GM23248 (cell line): ENCODE results near the gene RTN4RL1. TPM values are rescaled to one million over a fixed set of nuclear protein-coding genes. Genes with fewer than 3 reads are reported as not detected.
A peak's percentile ranks its signal among the peaks of the same experiment; 100 is the strongest.

ENCODE experiments used
- DNase-seq: peaks from one replicate; pipeline ENCODE4 v3.0.0-alpha.2; 2015
- H2AFZ ChIP-seq: fragments of 200-600 bp; sonication (generic); 2 replicates; pipeline ENCODE4 v1.6.1; 2016; ENCODE audit warnings: antibody characterized with exemption
- H3F3A ChIP-seq: fragments of 200-600 bp; sonication (generic); 2 replicates; pipeline ENCODE4 v1.6.1; 2016; ENCODE audit warnings: mild to moderate bottlenecking, antibody characterized with exemption, mixed run types; ENCODE audit not compliant: insufficient read depth
- H3K27ac ChIP-seq: fragments of 200-600 bp; sonication (generic); 2 replicates; pipeline ENCODE4 v1.5.1; 2016; ENCODE audit warnings: mild to moderate bottlenecking
- H3K27me3 ChIP-seq: fragments of 200-600 bp; sonication (generic); replicated peaks from 2 replicates; pipeline ENCODE4 v1.6.1; 2016; ENCODE audit warnings: mild to moderate bottlenecking; ENCODE audit not compliant: insufficient read depth
- H3K36me3 ChIP-seq: fragments of 200-600 bp; sonication (generic); 2 replicates; pipeline ENCODE4 v1.6.1; 2016; ENCODE audit warnings: low read depth, mild to moderate bottlenecking
- H3K4me1 ChIP-seq: fragments of 200-600 bp; sonication (generic); 2 replicates; pipeline ENCODE4 v1.6.1; 2016; ENCODE audit warnings: mild to moderate bottlenecking; ENCODE audit not compliant: insufficient read depth
- H3K4me2 ChIP-seq: fragments of 200-600 bp; sonication (generic); one replicate; pipeline ENCODE4 v1.6.1; 2016; ENCODE audit warnings: mild to moderate bottlenecking; ENCODE audit not compliant: unreplicated experiment
- H3K4me3 ChIP-seq: fragments of 200-600 bp; sonication (generic); 2 replicates; pipeline ENCODE4 v1.5.1; 2016; ENCODE audit warnings: mild to moderate bottlenecking
- H3K79me2 ChIP-seq: fragments of 200-600 bp; sonication (generic); 2 replicates; pipeline ENCODE4 v1.6.1; 2016; ENCODE audit warnings: mild to moderate bottlenecking; ENCODE audit not compliant: insufficient read depth
- H3K9ac ChIP-seq: fragments of 200-600 bp; sonication (generic); 2 replicates; pipeline ENCODE4 v1.6.1; 2016; ENCODE audit warnings: mild to moderate bottlenecking
- H3K9me2 ChIP-seq: fragments of 200-600 bp; sonication (generic); 2 replicates; pipeline ENCODE4 v1.6.1; 2016; ENCODE audit warnings: mixed run types, mild to moderate bottlenecking, moderate library complexity; ENCODE audit not compliant: insufficient read depth
- H3K9me3 ChIP-seq: fragments of 200-600 bp; sonication (generic); one replicate; pipeline ENCODE4 v1.6.1; 2017; ENCODE audit warnings: low read depth
- H4K20me1 ChIP-seq: fragments of 200-600 bp; sonication (generic); 2 replicates; pipeline ENCODE4 v1.6.0; 2016; ENCODE audit not compliant: insufficient read depth
- EZH2 ChIP-seq: fragments of 200-600 bp; sonication (generic); IDR thresholded peaks from 2 replicates; pipeline ENCODE4 v1.6.1; 2018; ENCODE audit warnings: antibody characterized with exemption, mild to moderate bottlenecking; ENCODE audit not compliant: insufficient read depth, poor library complexity, severe bottlenecking
- EZH2phosphoT487 ChIP-seq: fragments of 200-600 bp; sonication (generic); IDR thresholded peaks from 2 replicates; pipeline ENCODE4 v1.6.1; 2018; ENCODE audit warnings: antibody characterized with exemption, moderate library complexity, mild to moderate bottlenecking, low read depth; ENCODE audit not compliant: insufficient read depth
- WGBS, 2 experiments: methylation state at CpG; one replicate each; pipeline ENCODE4 v1.1.6; 2015 to 2017; ENCODE audit warnings: low lambda C conversion rate in 2 of 2, low coverage in 1 of 2; ENCODE audit errors: missing lambda C conversion rate in 2 of 2; 5-methylcytosine and 5-hydroxymethylcytosine counted together
- in situ Hi-C: fragments of 300-500 bp; cut with MboI; formaldehyde crosslinking; loops from 2 replicates; pipeline ENCODE4 v1.15.0; 2020
- polyA plus RNA-seq: library from polyadenylated mRNA; unstranded; fragments of >200 nt; fragmentation: Nextera tagmentation; extraction: Ambion mirVana; gene quantifications from 2 replicates; pipeline ENCODE4 v1.2.1, GENCODE V29; 2016
- total RNA-seq: library from RNA; depleted of rRNA; stranded (reverse); fragments of >200 nt; shearing (Covaris generic); gene quantifications from 2 replicates; pipeline ENCODE4 v1.2.3, GENCODE V29; 2014

RTN4RL1 gene
- total and polyA plus RNA-seq, 2 experiments from 2014 or later, result 0.22 TPM; not detected in 1

DNA sequence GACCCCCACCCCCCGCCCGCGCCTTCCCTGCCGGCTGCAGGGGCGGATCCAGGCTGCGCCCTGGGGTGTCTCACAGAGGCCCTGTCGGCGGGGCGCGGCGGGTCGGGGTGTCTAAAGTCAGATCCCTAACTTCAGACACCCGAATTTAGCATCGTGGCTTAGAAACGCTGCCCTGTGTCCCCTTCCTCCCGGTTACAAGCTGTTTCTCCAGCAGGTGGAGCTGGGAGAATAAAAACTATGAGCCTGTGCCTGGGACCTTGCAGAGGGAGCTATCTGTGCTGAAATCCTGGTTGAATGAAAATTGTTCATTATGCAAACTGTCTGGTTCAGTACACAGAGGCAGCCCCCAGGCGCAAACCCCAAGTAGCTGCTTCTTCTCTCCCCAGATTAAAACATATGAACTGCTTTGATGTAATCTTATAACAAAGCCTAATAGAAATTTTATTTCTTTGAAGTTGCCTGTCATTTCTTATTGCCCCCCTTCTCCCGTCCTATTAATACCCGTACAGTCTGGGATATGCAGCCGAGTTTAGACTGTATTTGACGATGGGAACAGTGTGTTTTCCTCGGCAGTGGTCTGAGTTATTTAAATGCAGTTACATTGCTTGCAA, 116.3 kb downstream of the RTN4RL1 start:
- in situ Hi-C loops, result loop anchor here (5.0 to 10.0 kb wide), 2 partner anchors 118 to 366 kb away; partner anchors contain the start of gene RTN4RL1
- Histone ChIP-seq H3F3A (no peaks in the 10 kb centered on the region), H3K9me3 (no peaks in the 10 kb centered on the region), H3K4me3 (peak overlapping the region; percentile 62), H3K4me1 (0 out of 2 replicates have a peak, but pooled peaks cover 9% of the 10 kb centered on the region), H3K36me3 (no peaks in the 10 kb centered on the region), H3K9me2 (no peaks in the 10 kb centered on the region), H3K27ac (no peak overlapping the region), H3K4me2 (peak overlapping the region; percentile 82), H3K27me3 (peaks cover 46% of the 10 kb centered on the region), H3K79me2 (no peaks in the 10 kb centered on the region), H4K20me1 (no peaks in the 10 kb centered on the region), H2AFZ (peak overlapping the region; percentile 69), H3K9ac (no peak overlapping the region)
- TF ChIP-seq EZH2phosphoT487 (no peak), EZH2 (no peak)
- WGBS, 2 experiments, result 7 to 8% methylated on average over 18 to 21 of the region's 22 CpGs
- peak; percentile 85 for DNase-seq

DNA sequence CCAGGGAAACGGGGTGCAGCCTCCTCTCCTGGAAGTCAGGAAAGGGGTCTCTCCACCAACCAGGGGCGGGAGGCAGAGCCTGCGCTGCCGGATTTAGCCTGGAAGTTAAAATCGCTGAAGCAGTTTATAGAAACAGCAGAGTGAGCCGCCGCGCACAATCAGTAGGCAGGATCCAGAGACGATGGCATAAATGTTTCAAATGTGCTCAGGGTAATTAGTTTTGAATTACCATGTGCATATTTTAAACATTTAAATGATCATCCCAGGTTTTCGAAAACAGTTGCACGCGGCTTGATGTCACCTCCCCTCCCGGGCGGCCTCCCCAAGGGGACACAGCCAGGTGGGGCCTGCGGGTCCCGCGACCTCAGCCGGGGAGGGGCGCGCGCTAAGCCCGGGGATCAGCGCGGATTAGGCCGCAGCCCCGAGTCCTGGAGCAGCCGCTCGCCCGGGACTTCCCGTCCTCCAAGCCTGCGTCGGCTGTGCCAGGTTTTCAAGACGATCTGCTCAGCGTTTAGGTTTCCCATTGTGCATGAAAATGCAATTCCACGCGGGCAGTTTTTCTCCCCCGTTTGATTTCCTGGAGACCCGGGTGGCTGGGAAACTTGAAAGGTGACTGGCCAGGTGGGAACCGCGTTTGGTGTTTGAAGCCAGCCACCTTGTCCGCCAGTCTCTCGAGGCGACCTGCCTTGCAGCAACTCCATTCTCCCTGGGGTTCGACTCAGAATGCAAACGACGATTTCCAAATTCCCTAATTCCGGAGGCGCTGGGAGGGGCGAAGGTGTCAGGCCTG, 117.0 kb downstream of the RTN4RL1 start:
- no peaks in the 10 kb centered on the region for H3K36me3 ChIP-seq
- no peaks in the 10 kb centered on the region for H3F3A ChIP-seq
- H3K9me3 ChIP-seq, result no peaks in the 10 kb centered on the region
- H3K27me3 ChIP-seq, result peaks cover 39% of the 10 kb centered on the region
- DNase-seq, result peak; percentile 75
- H3K4me3 ChIP-seq, result peak overlapping the region; percentile 62
- no peak overlapping the region for H3K27ac ChIP-seq
- no peaks in the 10 kb centered on the region for H4K20me1 ChIP-seq
- in situ Hi-C loops, result loop anchor here (5.0 to 10.0 kb wide), 2 partner anchors 119 to 367 kb away; partner anchors contain the start of gene RTN4RL1
- peak overlapping the region; percentile 82 for H3K4me2 ChIP-seq
- no peaks in the 10 kb centered on the region for H3K79me2 ChIP-seq
- no peak overlapping the region for H3K9ac ChIP-seq
- WGBS, 2 experiments, result 7% methylated on average over 46 to 49 of the region's 49 CpGs
- H2AFZ ChIP-seq, result peak overlapping the region; percentile 69
- H3K9me2 ChIP-seq, result no peaks in the 10 kb centered on the region
- H3K4me1 ChIP-seq, result 0 out of 2 replicates have a peak, but pooled peaks cover 9% of the 10 kb centered on the region
- no peak for TF ChIP-seq EZH2phosphoT487
- TF ChIP-seq EZH2, result no peak

DNA sequence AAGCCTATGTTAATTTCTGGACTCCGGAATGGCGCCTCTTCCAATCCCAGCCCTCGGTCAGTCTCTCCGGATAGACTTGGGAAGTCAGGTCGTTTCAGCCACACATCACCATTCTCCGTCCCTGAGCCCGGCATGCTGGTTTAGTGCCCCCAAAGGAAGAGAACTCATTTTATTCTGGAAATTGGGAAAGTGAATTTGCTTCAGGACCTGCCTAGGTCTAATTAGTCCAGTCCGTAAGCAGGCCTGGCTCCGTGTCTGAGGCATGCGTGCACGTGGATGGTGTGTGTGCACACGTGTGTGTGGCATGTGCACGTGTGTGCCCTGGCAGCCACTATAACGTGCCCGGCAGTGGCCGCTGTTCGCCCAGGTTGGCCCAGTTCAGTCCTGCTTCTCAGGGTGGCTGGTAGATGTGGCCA, 117.9 kb downstream of the RTN4RL1 start:
- no peaks in the 10 kb centered on the region for H3K9me3 ChIP-seq
- H3K27ac ChIP-seq, result no peak overlapping the region
- TF ChIP-seq EZH2phosphoT487 (no peak), EZH2 (no peak)
- 0 out of 2 replicates have a peak, but pooled peaks cover 9% of the 10 kb centered on the region for H3K4me1 ChIP-seq
- H3F3A ChIP-seq, result no peaks in the 10 kb centered on the region
- H3K27me3 ChIP-seq, result peaks cover 33% of the 10 kb centered on the region
- no peak for DNase-seq
- H4K20me1 ChIP-seq, result no peaks in the 10 kb centered on the region
- H3K36me3 ChIP-seq, result no peaks in the 10 kb centered on the region
- H2AFZ ChIP-seq, result no peak overlapping the region
- no peaks in the 10 kb centered on the region for H3K79me2 ChIP-seq
- in situ Hi-C loops, result loop anchor here (5.0 to 10.0 kb wide), 2 partner anchors 120 to 368 kb away; partner anchors contain the start of gene RTN4RL1
- WGBS, 2 experiments, result 48 to 61% methylated on average over 16 to 17 of the region's 17 CpGs
- H3K4me2 ChIP-seq, result no peak overlapping the region
- H3K9ac ChIP-seq, result no peak overlapping the region
- H3K9me2 ChIP-seq, result no peaks in the 10 kb centered on the region
- H3K4me3 ChIP-seq, result no peak overlapping the region

DNA sequence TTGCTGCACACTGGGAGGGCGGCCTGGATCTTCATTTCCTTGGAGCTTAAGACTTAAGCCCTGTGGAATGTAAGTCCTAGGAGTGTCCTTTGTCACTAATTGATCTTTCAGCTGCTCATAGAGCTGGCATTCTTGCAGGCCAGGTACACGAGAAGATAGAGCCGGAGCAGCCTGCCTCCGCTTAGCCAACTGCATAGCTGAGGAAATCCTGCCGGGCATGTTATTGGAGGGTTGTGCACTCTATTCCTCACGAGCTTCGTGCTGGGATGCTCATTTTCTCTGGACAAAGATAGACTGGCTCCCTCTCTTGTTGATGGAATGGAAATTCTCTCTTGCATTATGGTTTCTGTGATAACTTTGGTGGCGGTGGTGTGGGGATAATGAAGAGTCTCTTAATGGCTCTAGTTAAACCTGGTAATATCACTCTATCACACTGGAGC, 118.5 kb downstream of the RTN4RL1 start:
- Histone ChIP-seq H3K79me2 (no peaks in the 10 kb centered on the region), H3K4me3 (no peak overlapping the region), H3F3A (no peaks in the 10 kb centered on the region), H3K9ac (no peak overlapping the region), H3K27ac (no peak overlapping the region), H2AFZ (no peak overlapping the region), H3K36me3 (no peaks in the 10 kb centered on the region), H3K4me2 (no peak overlapping the region), H3K9me2 (no peaks in the 10 kb centered on the region), H3K27me3 (peaks cover 27% of the 10 kb centered on the region), H4K20me1 (no peaks in the 10 kb centered on the region), H3K9me3 (no peaks in the 10 kb centered on the region), H3K4me1 (0 out of 2 replicates have a peak, but pooled peaks cover 9% of the 10 kb centered on the region)
- TF ChIP-seq EZH2, result no peak
- in situ Hi-C loops, result loop anchor here (5.0 to 10.0 kb wide), 2 partner anchors 121 to 368 kb away; partner anchors contain the start of gene RTN4RL1
- 50 to 51% methylated on average over 8 of the region's 8 CpGs for WGBS, 2 experiments
- DNase-seq, result peak; percentile 7
